Stimulated activated CD8-positive, alpha-beta memory T cell treated with anti-CD3 and anti-CD28 coated beads, Interleukin-12 subunit alpha, Interleukin-12 subunit beta, amount 100 ng/mL, for 1 hour (primary cell): ENCODE data around the gene MLANA.
"Not testable (repeated sequence)": the region's sequence is repeated elsewhere in the genome, so short reads cannot be mapped to it uniquely, and the experiment has no call there.

Experiments used
- DNase-seq: peaks from one replicate; pipeline ENCODE4 v3.0.0-alpha.2; 2020; ENCODE audit warnings: low read depth

The MLANA gene

DNA sequence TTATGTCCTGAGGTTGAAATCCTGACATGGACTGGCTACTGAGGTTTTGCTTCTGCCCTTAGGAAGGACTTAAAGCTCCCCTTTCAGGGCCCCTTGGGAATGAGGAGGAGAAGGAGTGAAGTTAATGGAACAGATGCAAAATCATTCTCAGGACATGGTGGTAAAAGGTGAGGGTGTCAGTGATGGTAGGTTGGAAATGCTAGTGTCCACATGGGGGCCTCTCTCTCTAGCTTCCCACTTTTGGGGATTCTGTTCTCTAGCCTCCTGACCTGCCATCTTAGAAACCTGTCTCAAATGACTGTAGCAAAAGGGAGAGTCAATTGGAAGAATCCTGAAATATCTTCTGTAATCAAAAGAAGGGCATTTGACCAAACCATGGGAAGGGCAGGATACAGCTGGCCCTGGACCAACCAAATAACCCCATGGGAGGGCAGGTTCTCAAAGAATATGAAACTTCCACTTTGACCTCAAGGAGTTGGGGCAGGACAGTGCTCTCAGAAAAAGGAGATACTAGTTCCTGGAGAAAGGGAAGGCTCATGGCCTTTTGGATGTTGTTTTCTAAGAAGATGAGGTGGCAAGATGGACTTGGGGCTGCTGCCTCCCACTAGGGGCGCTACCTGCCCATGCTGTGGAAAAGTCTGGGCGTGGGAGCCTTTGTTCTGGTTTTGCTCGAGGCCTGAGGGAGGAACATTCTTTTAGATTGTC, 21.2 kb upstream of the MLANA start:
- DNase-seq, result no peak

DNA sequence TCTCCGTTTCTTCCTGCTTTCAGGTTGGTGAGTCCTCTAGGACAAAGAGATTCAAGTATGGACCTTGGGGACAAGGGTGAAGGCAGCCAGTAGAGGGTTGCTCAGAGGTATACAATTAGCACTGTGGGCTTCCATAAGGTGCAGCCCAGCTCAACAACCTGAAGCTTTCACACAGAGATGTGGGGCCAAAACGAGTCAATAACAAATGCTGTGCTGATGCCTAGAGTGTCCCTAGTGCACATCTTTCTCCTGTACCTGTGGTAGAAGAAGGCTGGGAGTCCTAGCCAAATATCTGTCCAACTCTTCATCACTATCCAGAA, 20.7 kb upstream of the MLANA start:
- DNase-seq, result no peak

DNA sequence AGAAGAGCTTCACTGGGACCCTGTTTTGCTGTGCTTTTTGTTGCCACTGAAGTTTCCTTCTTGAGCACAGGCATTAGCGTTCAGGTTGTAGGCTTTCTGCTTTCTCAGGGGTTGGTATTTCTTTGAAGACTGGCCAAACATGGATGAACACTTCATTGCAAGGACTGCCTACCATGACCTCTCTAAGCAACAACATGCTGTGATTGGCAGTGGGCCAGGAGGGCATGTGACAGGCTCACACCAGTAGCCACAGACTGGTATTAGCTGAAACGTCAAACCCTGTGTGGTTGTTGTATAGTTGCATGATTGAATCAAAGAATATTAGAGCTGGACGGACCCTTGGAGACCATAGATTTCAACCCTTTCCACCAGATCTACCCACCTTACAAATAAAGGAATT, 20.0 kb upstream of the MLANA start:
- DNase-seq, result no peak

DNA sequence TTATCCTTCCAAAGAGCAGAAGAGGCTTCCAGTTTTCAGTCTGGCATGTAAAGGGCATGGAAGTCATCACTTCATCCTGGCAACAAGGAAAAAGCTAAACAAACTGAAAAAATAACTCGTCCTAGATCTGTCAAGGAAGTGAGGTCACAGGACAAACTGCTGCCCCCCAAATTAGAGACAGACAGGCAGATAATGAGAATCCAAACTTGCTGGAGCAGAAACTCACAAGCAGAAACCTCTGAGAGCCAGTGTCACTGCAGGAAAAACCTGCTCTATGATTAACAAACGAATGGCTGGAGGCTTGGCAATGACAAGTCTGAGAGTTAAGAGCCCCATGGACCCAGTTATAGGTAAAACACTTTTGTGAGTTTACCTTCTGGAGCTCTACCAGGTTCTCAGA, 18.9 kb upstream of the MLANA start:
- no peak for DNase-seq

DNA sequence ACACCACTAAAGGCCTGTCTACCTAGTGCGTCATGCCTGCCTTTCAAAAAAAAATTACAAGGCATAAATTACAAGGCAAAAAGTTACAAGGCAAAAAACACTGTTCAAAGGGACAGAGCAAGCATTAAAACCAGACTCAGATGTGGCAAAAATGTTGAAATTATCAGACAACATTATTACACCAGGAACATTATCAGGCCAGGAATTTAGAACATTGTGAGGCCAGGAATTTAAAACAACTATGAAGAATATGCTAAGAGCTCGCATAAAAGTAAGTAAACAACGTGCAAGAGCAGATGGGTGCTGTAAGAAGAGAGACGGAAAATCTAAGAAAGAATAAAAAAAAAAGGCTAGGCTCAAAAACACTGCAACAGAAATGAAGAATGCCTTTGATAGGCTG, 18.2 kb upstream of the MLANA start:
- DNase-seq, result no peak

DNA sequence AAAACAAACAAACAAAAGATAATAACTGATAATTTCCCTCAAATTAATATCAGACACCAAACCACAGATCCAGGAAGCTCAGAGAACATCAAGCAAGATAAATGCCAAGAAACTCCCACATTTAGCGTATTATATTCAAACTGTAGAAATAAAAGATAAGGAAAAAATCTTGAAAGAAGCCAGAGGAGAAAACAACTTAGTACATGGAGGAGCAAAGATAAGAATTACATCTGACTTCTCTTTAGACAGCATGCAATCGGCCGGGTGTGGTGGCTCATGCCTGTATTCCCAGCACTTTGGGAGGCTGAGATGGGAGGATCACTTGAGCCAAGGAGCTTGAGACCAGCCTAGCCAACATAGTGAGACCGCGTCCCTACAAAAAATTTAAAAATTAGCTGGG, 17.2 kb upstream of the MLANA start:
- no peak for DNase-seq

DNA sequence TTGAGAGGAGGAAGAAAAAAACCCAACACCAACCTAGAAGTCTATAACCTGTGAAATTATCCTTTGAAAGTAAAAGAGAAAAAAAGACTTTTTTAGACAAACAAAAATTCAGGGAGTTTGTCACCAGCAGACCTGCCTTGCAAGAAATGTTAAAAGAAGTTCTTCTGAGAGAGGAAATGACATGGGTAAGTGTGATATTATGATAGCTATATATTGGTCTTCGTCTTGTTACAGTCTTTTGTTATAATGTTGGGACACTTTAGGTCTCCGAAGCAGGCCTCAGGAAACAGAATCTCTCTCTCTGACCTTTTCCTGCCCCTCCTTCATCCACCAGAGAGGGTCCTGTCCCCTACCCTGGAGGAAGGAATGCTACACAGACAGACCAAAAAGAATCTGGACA, 16.6 kb upstream of the MLANA start:
- DNase-seq, result no peak

DNA sequence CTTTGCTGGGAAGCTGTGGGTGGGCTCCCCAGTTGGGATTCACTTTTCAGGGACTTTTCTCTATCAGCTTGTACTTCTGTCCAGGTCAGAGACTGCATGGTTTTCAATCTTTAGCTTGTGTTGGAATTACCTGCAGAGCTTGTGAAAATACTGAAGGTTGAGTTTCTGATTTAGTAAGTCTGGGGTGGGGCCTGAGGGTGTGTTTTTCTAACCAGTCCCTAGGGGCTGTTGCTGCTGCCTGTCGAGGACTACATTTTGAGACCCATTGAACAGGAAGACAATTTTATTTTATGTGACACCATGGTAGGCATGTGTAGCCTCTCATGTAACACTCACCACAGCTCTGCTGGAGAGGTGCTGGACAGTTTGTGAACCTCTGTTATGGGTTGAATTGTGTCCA, 14.7 kb upstream of the MLANA start:
- DNase-seq, result no peak

DNA sequence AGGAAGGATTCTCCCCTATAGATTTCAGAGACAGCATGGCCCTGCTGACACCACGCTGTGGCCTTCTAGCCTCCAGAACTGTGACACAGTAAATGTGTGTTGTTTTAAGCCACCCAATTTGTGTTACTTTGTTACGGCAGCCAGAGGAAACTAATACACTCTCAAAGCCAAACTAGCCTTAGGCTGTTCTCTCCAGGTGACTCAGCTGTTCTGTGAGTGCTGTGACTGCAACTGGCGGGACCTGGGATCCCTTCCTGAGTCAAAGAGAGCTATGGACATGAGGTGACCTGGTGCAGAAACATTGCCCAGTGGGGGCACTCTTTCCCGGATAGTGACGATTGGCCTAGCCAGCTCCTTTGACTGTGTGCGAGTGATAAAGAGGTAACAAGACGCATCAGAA, 14.0 kb upstream of the MLANA start:
- no peak for DNase-seq

DNA sequence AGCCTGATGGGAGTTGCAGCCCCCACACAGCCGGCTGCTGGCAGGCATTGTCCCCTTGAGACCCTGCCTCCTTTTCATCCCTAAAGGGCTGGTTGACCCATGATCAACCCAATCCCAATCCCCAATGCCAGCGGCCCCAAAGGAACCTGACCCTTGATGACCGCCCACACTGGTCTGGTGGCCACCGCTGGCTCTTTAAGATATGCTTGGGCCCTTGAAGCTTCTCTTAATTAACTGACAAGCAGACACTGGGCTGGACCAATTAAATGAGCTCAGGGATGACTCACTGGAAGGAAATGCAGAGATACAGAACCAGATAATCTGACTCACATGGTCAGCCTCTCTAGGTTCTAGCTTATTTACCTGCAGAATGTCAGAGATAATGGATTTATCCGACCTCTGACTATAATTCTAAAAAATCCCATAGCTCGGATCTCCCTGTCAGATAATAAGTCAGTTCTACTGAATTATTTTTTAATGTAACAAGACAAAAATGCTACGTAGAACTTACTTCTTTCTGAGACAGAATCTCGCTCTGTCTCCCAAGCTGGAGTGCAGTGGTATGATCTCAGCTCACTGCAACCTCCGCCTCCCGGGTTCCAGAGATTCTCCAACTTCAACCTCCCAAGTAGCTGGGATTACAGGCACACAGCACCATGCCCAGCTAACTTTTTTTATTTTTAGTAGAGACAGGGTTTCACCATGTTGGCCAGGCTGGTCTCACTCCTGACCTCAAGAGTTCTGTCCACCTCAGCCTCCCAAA, 11.1 kb upstream of the MLANA start:
- no peak for DNase-seq

DNA sequence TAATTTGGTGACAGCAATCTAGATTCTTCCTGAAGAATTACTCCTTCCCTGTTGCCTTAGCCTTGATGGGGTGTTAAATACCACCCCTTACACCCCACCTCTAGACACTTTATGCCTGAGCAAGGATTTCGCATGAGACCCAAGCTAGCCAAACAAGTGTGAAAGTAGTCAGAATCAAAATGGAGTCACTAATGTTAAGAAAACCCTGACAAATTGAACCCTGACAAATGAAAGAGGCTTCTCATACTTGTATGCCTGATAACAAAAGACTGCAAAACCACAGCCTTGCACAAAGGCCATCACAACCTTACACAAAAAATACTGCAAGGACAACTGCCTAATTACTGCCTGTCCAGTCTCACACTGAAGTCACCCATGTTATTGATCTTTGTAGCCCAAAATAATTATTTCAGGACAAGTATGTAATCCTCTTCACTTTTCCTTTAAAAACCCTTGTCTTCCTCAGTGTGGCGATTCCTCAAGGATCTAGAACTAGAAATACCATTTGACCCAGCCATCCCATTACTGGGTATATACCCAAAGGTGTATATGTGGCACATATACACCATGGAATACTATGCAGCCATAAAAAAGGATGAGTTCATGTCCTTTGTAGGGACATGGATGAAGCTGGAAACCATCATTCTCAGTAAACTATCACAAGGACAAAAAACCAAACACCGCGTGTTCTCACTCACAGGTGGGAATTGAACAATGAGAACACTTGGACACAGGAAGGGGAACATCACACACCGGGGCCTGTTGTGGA, 8.3 kb upstream of the MLANA start:
- DNase-seq, result not testable (repeated sequence)

DNA sequence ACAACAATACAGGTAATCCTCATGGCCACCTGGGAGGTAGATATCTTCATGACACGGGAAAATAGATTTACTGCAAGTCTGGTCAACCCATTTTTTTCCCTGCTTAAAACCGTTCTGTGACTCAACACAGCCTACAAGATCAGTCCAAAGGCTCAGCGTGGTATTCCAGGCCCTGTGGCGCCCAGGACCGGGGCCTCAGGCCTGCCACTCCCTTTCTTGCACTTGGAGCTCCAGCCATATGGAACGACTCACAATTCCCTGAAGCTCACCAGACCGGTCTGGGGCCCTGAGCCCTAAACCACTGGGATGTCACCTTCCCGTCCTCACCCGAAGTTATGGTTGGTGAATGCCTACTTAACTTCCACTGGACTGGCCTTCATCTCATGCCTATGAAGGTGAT, 6.5 kb upstream of the MLANA start:
- DNase-seq, result no peak

DNA sequence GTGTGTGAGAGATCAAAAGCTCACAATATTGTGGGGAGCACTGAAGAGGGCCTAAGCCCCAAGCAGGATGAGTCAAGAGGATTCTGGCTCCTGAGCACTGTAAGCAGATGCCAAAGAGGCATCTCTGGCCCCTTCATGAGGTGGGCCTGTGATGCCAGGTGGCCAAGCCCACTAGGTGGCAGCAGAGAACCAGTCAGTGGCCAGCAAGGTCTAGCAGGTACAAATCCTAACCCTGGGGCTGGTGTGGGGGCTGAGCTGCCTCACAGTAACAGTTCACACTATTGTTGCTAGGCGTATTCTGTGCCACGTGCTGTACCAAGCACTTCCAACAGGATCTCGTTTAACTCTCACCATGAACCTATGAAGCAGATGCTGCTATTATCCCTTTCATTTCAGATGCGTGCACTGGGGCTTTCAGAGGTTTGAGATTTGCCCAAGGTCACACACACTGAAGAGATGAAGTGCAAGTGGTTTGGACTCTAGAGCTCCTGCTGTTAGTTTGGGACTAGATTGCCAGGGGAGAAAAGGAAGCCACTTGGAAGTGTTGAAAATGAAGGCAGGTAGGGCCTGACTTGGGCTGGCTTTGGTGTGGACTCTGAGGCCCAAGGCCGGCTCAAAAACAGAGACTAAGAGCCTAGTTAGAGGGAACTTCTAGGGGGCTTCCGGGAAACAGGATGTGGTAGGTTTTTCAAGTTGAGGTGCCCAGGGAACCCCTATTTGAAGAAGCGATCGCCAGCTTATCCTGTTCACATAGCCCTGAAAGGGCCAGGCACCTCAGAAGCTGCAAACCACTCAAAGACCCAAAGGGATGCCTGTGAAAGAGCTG, 4.4 kb upstream of the MLANA start:
- peak; percentile 73 for DNase-seq

DNA sequence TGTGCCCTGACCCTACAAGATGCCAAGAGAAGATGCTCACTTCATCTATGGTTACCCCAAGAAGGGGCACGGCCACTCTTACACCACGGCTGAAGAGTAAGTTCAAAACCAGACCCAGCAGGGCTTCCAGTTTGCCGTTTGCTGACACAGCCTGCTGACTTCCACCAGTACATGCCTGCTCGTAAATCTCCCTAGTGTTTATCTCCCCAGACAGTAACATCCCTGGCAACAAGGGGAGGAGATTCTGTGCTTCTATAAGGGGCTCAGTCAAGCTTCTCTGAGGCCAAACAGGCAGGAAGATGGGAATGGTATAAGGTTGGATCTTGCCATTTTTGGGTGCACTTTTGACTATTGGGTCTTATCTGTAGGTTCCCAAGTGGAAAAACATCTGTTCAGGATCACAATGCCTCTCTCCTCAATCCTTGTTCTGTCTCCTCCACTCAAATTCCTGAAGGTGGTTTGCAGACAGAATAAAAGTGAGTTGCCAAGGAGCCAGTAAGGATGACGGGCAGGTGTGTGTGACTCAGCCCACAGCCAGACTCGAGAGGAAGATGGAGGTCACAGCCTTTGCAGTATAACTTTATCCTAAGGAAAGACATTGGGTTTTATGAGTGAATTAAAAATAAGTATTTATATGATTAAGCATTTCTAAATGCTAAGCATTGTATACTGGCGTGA, 1.9 kb downstream of the MLANA start:
- no peak for DNase-seq

DNA sequence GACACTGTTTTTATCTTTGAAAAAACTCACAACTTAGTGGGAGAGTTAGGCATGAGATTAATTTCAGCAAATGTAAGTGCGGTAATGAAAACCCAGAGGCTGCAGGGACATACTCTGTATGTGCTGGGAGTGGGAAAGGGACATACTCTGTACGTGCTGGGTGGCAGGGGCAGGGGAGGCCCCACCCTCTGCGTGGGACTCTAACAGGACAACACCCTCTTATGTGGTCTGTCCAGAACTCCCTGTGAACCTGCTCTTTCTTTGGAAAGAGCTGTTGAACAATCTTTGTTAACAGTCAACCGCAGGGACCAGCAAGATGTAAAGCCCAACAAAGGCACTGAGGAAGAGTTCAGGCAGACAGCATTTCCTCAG, 2.4 kb downstream of the MLANA start:
- no peak for DNase-seq

DNA sequence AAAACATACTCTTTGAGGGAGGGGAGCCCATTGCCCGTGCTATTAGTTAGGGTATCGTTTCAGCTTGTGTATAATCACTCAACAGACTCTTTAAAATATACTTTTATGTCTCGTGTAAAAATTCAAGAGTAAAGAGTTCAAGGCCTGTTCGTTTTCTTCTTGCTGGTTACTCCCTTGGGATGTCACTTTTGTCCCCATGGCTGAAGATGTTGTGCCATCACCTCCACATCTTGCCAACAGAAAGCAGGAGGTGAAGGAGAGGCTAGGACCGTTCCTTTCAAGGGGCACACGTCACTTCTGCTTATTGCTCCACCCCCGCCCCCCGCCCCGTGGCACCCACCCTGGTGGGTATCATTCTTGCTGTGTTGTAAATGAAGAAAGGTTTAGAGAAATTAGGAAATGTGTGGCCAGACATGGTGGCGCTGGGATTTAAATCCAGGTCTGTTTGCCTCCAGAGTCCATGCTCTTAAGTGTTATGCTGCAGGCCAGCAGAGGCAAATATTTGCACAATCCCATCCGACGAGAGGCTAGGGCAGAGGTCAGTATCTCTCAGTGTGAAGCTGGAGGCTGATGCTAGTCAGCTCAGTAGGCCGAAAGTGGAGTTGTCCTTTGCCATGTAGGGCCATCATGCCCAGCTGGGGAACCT, 3.0 kb downstream of the MLANA start:
- no peak for DNase-seq

DNA sequence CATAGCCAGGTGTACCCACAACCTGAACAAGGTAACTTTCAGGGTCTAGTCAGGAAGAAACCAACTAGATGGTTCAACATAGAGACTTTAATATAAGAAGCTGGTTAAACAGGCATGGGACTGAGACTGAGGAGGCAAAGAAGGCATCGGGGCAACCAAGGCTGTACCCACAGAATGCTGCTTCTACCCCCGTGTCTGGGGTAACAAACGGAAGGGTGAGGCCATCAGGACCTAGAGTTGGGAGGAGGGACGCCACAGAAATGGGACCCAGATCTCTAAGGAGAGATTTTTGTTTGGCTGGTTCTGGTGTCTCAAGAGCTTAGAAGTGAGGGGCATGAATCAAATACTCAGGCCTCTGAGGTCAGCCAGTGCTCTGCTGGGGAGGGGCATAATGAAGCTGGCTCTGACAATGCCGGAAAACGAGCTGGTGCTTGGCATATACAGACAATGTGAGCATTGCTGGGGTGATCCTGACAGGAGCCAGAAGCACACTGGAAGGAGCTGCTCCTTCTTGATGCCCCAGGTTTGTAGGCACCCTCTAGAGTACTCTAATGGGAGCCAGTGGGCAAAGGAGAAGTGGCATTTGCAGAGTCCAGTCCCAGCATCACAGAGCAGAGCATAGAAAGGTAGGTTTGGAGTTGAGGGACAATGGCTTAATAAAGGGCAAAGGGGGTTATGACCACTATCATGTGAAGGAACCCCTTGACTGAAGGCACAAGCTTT, 3.7 kb downstream of the MLANA start:
- no peak for DNase-seq

DNA sequence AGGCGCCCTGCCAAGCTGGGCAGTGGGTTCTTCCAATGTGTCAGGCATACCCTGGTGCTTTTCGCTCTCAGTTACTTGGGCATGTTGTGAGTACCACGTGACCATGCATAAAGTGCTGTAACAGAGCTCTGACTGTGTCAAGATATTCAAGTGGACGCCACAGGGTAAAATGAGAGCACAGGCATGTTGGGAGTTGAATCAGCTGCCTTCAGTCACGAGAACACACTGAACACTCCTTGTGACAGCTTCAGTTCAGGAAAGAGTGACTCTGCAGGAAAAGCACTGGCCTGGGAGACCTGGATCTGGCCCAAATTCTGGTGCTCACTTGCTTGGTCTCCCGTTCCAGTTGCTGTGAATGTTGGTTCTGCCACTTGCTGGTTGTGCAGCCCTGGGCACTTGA, 5.1 kb downstream of the MLANA start:
- DNase-seq, result no peak

DNA sequence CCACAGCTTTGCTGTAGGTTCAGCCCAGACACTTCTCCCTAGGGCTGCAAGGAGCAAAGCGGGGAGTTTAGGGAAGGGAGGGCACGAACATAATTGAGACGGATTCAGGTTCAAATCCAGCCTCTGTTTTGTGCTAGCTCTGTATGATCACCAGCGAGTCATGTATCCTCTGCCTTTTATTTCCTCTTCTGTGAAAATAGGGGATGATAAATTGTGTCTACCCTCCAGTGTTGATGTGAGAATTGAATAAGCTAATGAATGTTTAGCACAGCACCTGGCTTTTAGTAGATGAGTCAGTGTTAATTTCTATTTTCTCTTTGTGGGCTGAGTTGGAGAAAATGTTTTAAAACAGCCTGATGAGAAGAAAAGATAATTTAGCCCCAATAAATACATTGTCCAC, 6.2 kb downstream of the MLANA start:
- no peak for DNase-seq

DNA sequence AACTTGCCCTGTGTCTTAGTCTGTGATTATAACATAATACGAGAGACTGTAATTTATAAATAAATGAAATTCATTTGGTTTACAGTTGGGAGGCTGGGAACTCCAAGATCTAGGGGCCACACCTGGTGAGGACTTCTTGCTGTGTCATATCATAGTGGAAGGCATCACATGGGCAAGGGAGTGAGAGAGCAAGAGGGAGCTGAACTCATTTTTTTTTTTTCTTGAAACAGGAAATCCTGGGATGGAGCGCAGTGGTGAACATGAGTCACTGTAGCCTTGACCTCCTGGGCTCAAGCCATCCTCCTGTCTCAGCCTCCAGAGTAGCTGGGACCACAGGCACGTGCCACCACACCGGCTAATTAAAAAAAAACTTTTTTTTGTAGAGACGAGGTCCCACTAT, 7.2 kb downstream of the MLANA start:
- DNase-seq, result no peak

DNA sequence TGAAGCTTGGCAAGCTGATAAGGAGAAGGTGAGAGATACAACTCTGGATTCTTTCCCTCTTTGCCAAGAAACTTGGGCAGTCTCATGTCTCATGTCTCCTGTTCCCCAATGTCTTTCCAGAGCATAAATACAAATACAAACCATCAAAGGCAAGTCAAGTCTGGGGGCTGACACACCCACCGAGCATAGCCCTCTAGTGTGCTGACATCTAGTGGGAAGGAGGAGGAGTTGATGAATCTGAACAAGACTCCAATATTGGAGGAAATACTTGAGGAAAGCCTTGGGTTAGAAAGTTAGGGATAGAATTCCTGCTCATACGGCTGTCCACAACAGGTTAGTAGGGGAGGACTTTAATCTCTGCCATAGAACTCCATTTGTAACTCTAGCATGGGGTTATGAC, 8.6 kb downstream of the MLANA start:
- no peak for DNase-seq
